Nephron progenitor cell (in vitro differentiated cells): ENCODE measurements around the gene FOXN3.
A peak's percentile ranks its signal among the peaks of the same experiment; 100 is the strongest.

Experiments
- DNase-seq: peaks from one replicate; pipeline ENCODE4 v3.0.0; 2021
- H3K27ac Mint-ChIP-seq: 2 replicates; pipeline ENCODE4 v1.8.0; 2021; ENCODE audit warnings: mild to moderate bottlenecking, moderate library complexity, mixed read lengths
- H3K27me3 Mint-ChIP-seq: 2 replicates; pipeline ENCODE4 v1.8.0; 2021; ENCODE audit warnings: mild to moderate bottlenecking, low read depth, mixed read lengths; ENCODE audit not compliant: poor library complexity
- H3K36me3 Mint-ChIP-seq: 2 replicates; pipeline ENCODE4 v1.8.0; 2021; ENCODE audit warnings: low read depth, mixed read lengths
- H3K4me1 Mint-ChIP-seq: 2 replicates; pipeline ENCODE4 v1.8.0; 2021; ENCODE audit warnings: mixed read lengths
- H3K4me3 Mint-ChIP-seq: 2 replicates; pipeline ENCODE4 v1.8.0; 2021; ENCODE audit warnings: mild to moderate bottlenecking, moderate library complexity, mixed read lengths
- H3K9me3 Mint-ChIP-seq: 2 replicates; pipeline ENCODE4 v1.8.0; 2021; ENCODE audit warnings: mild to moderate bottlenecking, moderate library complexity, mixed read lengths
- TF ChIP-seq, protein P1 (sequence below): fragments of 200-600 bp; sonication (generic); IDR thresholded peaks from 2 replicates; pipeline ENCODE4 v1.5.0; 2021; ENCODE audit warnings: antibody characterized with exemption

Gene FOXN3

DNA sequence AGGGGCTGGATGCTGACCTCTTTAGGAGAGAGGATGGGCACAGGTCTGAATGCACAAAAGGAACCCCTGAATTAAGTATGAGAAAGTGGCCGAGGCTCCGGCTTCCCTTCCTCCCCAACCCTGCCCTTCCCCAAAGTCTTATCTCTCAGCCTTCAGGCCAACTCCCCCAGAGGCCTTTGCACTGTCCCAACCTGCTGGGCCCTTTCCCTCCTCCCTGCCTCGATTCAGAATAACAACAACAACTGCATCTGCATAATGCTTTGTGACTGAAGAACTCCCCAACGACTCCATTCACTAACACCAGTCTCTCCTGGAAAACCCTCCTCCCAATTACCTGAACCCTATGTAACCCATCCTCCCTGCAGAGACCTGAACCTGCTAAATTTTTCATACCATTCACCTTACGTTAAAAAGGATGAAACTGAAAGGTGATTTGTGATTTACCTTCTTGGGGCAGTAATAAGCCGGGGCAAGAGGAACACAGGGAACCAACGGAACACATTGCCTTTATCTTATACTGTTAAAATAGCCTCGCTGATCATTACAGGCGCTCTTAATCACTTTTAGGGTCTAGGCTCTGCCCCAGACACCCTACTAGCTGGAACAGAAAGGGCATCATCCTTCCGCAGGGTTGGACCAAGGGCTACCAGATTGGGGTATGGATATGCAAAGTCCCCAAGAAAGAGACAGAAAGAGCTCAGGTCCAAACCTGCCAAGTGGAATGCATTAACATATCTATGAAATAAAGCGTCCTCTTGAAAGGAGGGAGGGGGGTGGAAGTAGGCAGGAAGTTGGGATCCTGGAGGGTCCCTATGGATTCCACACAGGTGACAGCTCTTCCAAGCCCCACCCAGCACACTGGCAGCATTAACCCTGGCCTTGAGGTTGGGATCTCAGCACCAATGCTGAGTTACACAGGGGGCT lies 24.2 kb upstream of the FOXN3 start:
- no peak for DNase-seq
- Mint-ChIP-seq H3K4me3 (no peak overlapping the region), H3K27me3 (peaks cover 27% of the 10 kb centered on the region), H3K36me3 (peaks cover 8% of the 10 kb centered on the region), H3K9me3 (peaks cover 9% of the 10 kb centered on the region), H3K27ac (no peak overlapping the region), H3K4me1 (peaks cover 39% of the 10 kb centered on the region)
- TF ChIP-seq, protein P1, sequence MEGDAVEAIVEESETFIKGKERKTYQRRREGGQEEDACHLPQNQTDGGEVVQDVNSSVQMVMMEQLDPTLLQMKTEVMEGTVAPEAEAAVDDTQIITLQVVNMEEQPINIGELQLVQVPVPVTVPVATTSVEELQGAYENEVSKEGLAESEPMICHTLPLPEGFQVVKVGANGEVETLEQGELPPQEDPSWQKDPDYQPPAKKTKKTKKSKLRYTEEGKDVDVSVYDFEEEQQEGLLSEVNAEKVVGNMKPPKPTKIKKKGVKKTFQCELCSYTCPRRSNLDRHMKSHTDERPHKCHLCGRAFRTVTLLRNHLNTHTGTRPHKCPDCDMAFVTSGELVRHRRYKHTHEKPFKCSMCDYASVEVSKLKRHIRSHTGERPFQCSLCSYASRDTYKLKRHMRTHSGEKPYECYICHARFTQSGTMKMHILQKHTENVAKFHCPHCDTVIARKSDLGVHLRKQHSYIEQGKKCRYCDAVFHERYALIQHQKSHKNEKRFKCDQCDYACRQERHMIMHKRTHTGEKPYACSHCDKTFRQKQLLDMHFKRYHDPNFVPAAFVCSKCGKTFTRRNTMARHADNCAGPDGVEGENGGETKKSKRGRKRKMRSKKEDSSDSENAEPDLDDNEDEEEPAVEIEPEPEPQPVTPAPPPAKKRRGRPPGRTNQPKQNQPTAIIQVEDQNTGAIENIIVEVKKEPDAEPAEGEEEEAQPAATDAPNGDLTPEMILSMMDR, result no peak

DNA sequence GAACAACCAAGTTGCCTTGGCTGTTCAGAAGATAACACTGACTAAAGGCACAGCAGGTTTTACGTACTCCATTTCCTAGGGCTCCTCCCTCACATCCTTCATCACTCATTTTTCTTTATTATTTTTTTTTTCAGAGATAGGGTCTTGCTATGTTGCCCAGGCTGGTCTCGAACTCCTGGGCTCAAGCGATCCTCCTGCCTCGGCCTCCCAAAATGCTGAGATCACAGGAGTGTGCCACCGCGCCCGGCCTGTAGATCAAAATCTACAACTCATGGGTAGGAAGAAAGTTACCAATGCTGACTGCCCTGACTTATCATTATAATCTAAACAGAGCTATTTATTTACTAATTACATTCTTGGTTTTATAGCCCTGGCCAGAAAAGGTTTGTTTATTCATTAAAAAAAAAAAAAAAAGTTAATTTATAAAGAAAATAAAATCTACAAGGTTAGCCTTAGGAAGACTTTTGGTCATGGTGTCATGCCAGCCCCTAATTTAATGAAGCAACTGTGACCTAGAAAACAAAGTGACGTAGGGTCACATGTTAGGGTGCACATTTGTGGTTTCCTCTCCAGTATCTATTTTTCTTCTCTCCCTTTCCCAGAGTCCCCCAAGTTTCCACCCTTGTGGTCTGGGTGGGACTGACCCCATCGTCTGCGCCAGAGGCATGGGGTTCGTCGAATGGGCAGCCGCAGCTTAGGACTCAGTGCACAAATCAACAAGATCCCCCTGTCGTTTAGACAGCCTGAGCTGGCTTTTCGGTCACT lies 19.0 kb upstream of the FOXN3 start:
- peak overlapping the region; percentile 98 for H3K27ac Mint-ChIP-seq
- TF ChIP-seq, protein P1, result no peak
- peaks cover 19% of the 10 kb centered on the region for H3K36me3 Mint-ChIP-seq
- no peak for DNase-seq
- H3K9me3 Mint-ChIP-seq, result peaks cover 13% of the 10 kb centered on the region
- H3K4me3 Mint-ChIP-seq, result no peak overlapping the region
- H3K27me3 Mint-ChIP-seq, result peaks cover 22% of the 10 kb centered on the region
- H3K4me1 Mint-ChIP-seq, result peaks cover 13% of the 10 kb centered on the region

DNA sequence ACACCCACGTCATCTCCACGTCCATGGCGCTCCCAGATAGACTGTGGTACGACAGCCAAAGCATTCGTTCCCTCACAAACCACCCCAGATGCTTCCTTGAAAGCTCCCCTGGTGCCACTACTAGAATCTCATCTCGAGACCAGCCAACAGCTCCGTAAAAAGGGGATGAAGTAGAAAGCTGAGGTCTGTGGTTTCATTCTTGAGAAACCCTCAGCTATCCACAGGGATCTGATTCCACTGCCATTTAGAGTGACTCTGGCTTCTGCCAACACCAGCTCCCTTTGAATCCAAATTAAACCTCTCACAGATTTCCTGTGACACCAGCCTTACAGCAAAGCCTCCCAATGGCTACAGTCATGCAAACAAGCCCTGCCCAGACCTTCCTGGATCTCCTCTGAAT lies 18.5 kb upstream of the FOXN3 start:
- DNase-seq, result no peak
- Mint-ChIP-seq H3K4me1 (peaks cover 15% of the 10 kb centered on the region), H3K4me3 (no peak overlapping the region), H3K27me3 (peaks cover 19% of the 10 kb centered on the region), H3K9me3 (peaks cover 13% of the 10 kb centered on the region), H3K36me3 (peaks cover 19% of the 10 kb centered on the region), H3K27ac (peak overlapping the region; percentile 82)
- TF ChIP-seq, protein P1, result no peak

DNA sequence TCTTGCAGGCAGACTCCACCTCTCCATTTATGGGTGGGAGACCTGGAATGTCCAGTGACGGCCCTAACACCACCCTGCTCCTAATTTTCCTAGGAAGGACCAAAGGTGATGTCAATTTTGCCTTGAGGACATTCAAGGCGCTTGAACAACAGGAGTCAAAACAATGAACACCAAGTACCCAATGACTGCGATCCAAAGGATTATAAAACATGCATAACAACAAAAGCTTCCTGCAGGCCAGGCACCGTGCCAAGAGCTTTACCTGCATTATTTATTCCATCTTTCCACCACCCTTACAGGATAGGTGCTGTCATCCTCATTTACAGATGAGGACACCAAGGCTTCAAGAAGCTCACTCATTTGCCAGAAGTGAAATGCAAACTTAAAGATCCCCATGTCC lies 15.2 kb upstream of the FOXN3 start:
- Mint-ChIP-seq H3K27me3 (peaks cover 14% of the 10 kb centered on the region), H3K27ac (no peak overlapping the region)
- TF ChIP-seq, protein P1, result no peak

DNA sequence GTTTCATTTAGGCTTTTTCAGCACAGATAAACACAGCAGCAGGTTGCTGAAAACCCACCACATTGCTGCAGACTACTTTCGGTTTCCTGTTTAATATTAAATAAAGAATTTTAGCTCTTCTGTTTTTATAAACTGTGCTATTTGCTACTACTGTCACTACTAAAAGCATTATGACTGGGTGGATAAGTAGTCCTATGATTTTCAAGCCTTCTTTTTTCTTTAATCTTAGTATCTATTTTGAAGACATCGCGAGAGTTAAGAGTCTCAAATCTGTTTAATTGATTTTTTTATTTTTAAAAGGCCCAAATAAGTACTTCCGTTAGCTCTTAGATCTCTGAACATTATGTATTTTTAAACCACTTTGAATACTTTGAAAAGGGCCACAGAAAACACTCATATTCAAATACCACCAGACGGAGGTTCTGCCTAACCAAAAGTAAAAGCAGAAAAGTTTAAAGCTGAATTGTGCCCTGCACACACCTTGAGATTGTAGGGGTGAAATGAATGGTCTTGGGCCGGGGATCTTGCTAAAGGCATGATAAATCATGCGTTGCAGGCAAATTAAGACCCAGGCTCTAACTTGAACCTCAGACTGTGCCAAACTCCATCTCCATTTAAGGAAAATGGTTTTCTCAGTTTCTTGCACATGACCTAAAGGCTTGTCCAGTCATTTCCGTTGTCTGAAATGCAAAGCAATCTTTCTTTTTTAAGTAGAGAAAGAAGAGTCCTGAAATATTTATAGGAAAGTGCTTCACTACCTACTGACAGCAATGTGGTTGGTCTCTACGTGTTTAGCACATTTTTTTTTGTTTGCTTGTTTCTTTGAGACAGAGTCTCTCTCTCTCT lies 13.6 kb upstream of the FOXN3 start:
- Mint-ChIP-seq H3K4me1 (peaks cover 32% of the 10 kb centered on the region), H3K4me3 (no peak overlapping the region), H3K27ac (no peak overlapping the region), H3K36me3 (peaks cover 11% of the 10 kb centered on the region), H3K9me3 (peaks cover 7% of the 10 kb centered on the region), H3K27me3 (peaks cover 11% of the 10 kb centered on the region)
- no peak for DNase-seq
- TF ChIP-seq, protein P1, result no peak

More for the DNA sequence above, 15.2 kb upstream of the FOXN3 start:
- H3K4me1 Mint-ChIP-seq, result peaks cover 41% of the 10 kb centered on the region
- peaks cover 10% of the 10 kb centered on the region for H3K9me3 Mint-ChIP-seq
- peaks cover 17% of the 10 kb centered on the region for H3K36me3 Mint-ChIP-seq
- no peak overlapping the region for H3K4me3 Mint-ChIP-seq
- DNase-seq, result no peak
